HCT116 (cell line): ENCODE results near the gene MFN1. TPM values are rescaled to one million over a fixed set of nuclear protein-coding genes. Genes with fewer than 3 reads are reported as not detected.

ENCODE experiments used
- ATAC-seq: fragments of 200-7000 bp; cut with Tn5 transposase; 2 replicates; pipeline ENCODE4 v1.9.1; 2020; ENCODE audit warnings: mild to moderate bottlenecking, moderate library complexity
- BruUV-seq: library from RNA; stranded (reverse); fragments of 400-500 nt; replicated peaks from 2 replicates; lab custom pipeline; 2021; lab: Mats Ljungman, UMichigan
- CTCF ChIA-PET: fragments of 300-600 bp; sonication (Branson Sonifier 250); formaldehyde crosslinking; loops from one replicate; lab custom pipeline; 2021; ENCODE audit warnings: antibody characterized with exemption; lab: Charles Lee
- POLR2A ChIA-PET: fragments of 300-600, 350-600 bp; sonication (Branson Sonifier 250); formaldehyde crosslinking; loops from one replicate; lab custom pipeline; 2021; ENCODE audit warnings: antibody characterized with exemption; lab: Charles Lee
- RAD21 ChIA-PET, 2 experiments: fragments of 300-600 bp; sonication (Branson Sonifier 250); formaldehyde crosslinking; loops; one replicate each; lab custom pipeline; 2023; ENCODE audit warnings: low total read pairs in 2 of 2; ENCODE audit not compliant: uncharacterized antibody in 2 of 2, unreplicated experiment in 2 of 2, low non-redundant PET in 1 of 2; lab: Charles Lee
- DNase-seq: peaks from one replicate; pipeline ENCODE4 v3.0.0-alpha.2; 2010; ENCODE audit warnings: low read depth, low spot score
- H2AFZ ChIP-seq: fragments of 200-600 bp; shearing (Covaris generic), sonication (generic); 2 replicates; pipeline ENCODE4 v1.6.1; 2017; ENCODE audit warnings: low read depth, mixed run types, mixed read lengths, antibody characterized with exemption, low read length; ENCODE audit not compliant: poor library complexity, severe bottlenecking
- H3K27ac ChIP-seq: 2 replicates; pipeline ENCODE4 v1.5.1; 2012; ENCODE audit warnings: low read depth, low read length
- H3K27me3 ChIP-seq: fragments of 200-600 bp; sonication (generic); 2 replicates; pipeline ENCODE4 v1.6.1; 2016; ENCODE audit warnings: mixed run types, low read length, mixed read lengths; ENCODE audit not compliant: insufficient read depth
- H3K36me3 ChIP-seq, 2 experiments: fragments of 200-500 bp in 1 of 2; fragments of 200-600 bp in 1 of 2; sonication (Bioruptor generic) in 1 of 2; sonication (generic) in 1 of 2; 2 replicates each; pipeline versions ENCODE4 v1.5.1 to v1.6.1; 2014 to 2016; ENCODE audit warnings: low read length in 2 of 2, inconsistent platforms in 1 of 2, mixed read lengths in 1 of 2, mixed run types in 1 of 2; ENCODE audit not compliant: insufficient read depth in 2 of 2, control insufficient read depth in 1 of 2
- H3K4me1 ChIP-seq, 2 experiments: fragments of 200-600 bp in 1 of 2; sonication (generic) in 1 of 2; 2 replicates each; pipeline versions ENCODE4 v1.5.1 to v1.6.1; 2012 to 2017; ENCODE audit warnings: low read length in 2 of 2, inconsistent platforms in 1 of 2, mild to moderate bottlenecking in 1 of 2, mixed read lengths in 1 of 2, mixed run types in 1 of 2, moderate library complexity in 1 of 2; ENCODE audit not compliant: insufficient read depth in 2 of 2, control insufficient read depth in 1 of 2
- H3K4me2 ChIP-seq: fragments of 200-600 bp; sonication (generic); 2 replicates; pipeline ENCODE4 v1.6.1; 2017; ENCODE audit warnings: mixed run types, low read length, mixed read lengths
- H3K4me3 ChIP-seq, 2 experiments: fragments of 200-600 bp in 1 of 2; sonication (generic) in 1 of 2; replicated peaks in 1 of 2; 2 replicates each; pipeline ENCODE4 v1.5.1; 2011 to 2016; ENCODE audit warnings: low read length in 2 of 2, control low read depth in 1 of 2, low read depth in 1 of 2, mild to moderate bottlenecking in 1 of 2, mixed read lengths in 1 of 2, mixed run types in 1 of 2
- H3K79me2 ChIP-seq: fragments of 200-600 bp; sonication (generic); 2 replicates; pipeline ENCODE4 v1.6.1; 2017; ENCODE audit warnings: mild to moderate bottlenecking, mixed run types, low read length, moderate library complexity, mixed read lengths; ENCODE audit not compliant: insufficient read depth
- H3K9ac ChIP-seq: fragments of 200-600 bp; sonication (generic); 2 replicates; pipeline ENCODE4 v1.6.1; 2016; ENCODE audit warnings: low read length, mixed read lengths
- H3K9me2 ChIP-seq: fragments of 200-600 bp; sonication (generic), shearing (Covaris generic); 2 replicates; pipeline ENCODE4 v1.6.1; 2017; ENCODE audit warnings: mixed run types, mild to moderate bottlenecking, moderate library complexity; ENCODE audit not compliant: insufficient read depth
- H3K9me3 ChIP-seq, 2 experiments: fragments of 200-500 bp in 1 of 2; fragments of 200-600 bp in 1 of 2; sonication (Bioruptor generic) in 1 of 2; sonication (generic) in 1 of 2; 2 replicates each; pipeline ENCODE4 v1.6.1; 2014 to 2017; ENCODE audit warnings: low read length in 2 of 2, mixed read lengths in 2 of 2, inconsistent platforms in 1 of 2, low read depth in 1 of 2, mild to moderate bottlenecking in 1 of 2, mixed run types in 1 of 2, moderate library complexity in 1 of 2; ENCODE audit not compliant: control insufficient read depth in 1 of 2, insufficient read depth in 1 of 2
- H4K20me1 ChIP-seq: fragments of 200-600 bp; sonication (generic), shearing (Covaris generic); 2 replicates; pipeline ENCODE4 v1.6.1; 2017; ENCODE audit warnings: mixed run types, mild to moderate bottlenecking, moderate library complexity; ENCODE audit not compliant: insufficient read depth
- CBX3 ChIP-seq: IDR thresholded peaks from 2 replicates; pipeline ENCODE4 v1.6.1; 2012; ENCODE audit warnings: low read depth
- EZH2phosphoT487 ChIP-seq: fragments of 200-600 bp; IDR thresholded peaks from 2 replicates; pipeline ENCODE4 v1.6.1; 2018; ENCODE audit warnings: antibody characterized with exemption, borderline replicate concordance
- RAD21 ChIP-seq: IDR thresholded peaks from 2 replicates; pipeline ENCODE4 v1.6.1; 2012; ENCODE audit warnings: low read depth, mild to moderate bottlenecking
- SIN3A ChIP-seq: IDR thresholded peaks from 2 replicates; pipeline ENCODE4 v1.6.1; 2012; ENCODE audit warnings: low read depth
- SP1 ChIP-seq: IDR thresholded peaks from 2 replicates; pipeline ENCODE4 v1.6.1; 2012; ENCODE audit warnings: low read depth
- SRF ChIP-seq: IDR thresholded peaks from 2 replicates; pipeline ENCODE4 v1.6.1; 2012; ENCODE audit warnings: low read depth
- TCF7L2 ChIP-seq: IDR thresholded peaks from 2 replicates; pipeline ENCODE4 v1.7.0; 2011; ENCODE audit warnings: borderline replicate concordance, inconsistent platforms; ENCODE audit not compliant: insufficient read depth, insufficient read length; ENCODE audit errors: extremely low read depth
- YY1 ChIP-seq: IDR thresholded peaks from 2 replicates; pipeline ENCODE4 v1.6.1; 2011; ENCODE audit warnings: low read length, low read depth, moderate library complexity, mild to moderate bottlenecking; ENCODE audit not compliant: insufficient replicate concordance; ENCODE audit errors: extremely low read depth
- intact Hi-C: fragments of 100-400 bp; cut with micrococcal nuclease; formaldehyde crosslinking; loops from 2 replicates; pipeline ENCODE4 v1.10.0; 2022
- total RNA-seq: library from RNA; stranded (reverse); gene quantifications from one replicate; pipeline ENCODE4 v1.2.1, GENCODE V29; 2021; ENCODE audit not compliant: unreplicated experiment
- TF ChIP-seq, protein P1 (sequence below): IDR thresholded peaks from 2 replicates; pipeline ENCODE4 v1.6.1; 2012; ENCODE audit warnings: low read depth

MFN1 gene
- total RNA-seq, 1 experiment from 2014 or later, result 54.6 TPM

DNA sequence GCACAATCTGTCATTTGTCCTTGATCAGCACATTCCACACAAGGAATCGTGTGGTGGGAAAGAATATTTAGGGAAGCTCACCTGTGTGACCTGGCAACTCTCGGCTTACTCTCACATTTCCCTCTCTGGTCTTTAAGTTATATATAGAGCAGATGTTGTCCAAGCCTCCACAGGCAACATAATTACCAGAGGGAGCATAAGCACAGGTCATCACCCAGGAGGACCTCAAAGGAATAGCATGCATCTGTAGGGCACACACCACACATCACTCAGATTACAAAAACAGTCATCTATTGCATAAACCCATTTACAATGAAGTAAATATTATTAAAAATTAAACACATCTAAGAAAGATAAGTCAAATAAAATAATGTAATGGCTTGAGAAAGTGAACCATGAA is 67.3 kb downstream of the MFN1 start (continued):
- TF ChIP-seq, protein P1, sequence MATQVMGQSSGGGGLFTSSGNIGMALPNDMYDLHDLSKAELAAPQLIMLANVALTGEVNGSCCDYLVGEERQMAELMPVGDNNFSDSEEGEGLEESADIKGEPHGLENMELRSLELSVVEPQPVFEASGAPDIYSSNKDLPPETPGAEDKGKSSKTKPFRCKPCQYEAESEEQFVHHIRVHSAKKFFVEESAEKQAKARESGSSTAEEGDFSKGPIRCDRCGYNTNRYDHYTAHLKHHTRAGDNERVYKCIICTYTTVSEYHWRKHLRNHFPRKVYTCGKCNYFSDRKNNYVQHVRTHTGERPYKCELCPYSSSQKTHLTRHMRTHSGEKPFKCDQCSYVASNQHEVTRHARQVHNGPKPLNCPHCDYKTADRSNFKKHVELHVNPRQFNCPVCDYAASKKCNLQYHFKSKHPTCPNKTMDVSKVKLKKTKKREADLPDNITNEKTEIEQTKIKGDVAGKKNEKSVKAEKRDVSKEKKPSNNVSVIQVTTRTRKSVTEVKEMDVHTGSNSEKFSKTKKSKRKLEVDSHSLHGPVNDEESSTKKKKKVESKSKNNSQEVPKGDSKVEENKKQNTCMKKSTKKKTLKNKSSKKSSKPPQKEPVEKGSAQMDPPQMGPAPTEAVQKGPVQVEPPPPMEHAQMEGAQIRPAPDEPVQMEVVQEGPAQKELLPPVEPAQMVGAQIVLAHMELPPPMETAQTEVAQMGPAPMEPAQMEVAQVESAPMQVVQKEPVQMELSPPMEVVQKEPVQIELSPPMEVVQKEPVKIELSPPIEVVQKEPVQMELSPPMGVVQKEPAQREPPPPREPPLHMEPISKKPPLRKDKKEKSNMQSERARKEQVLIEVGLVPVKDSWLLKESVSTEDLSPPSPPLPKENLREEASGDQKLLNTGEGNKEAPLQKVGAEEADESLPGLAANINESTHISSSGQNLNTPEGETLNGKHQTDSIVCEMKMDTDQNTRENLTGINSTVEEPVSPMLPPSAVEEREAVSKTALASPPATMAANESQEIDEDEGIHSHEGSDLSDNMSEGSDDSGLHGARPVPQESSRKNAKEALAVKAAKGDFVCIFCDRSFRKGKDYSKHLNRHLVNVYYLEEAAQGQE, result no peak
- TF ChIP-seq CBX3 (no peak), SIN3A (no peak), SP1 (no peak), RAD21 (no peak), SRF (no peak), EZH2phosphoT487 (no peak)

DNA sequence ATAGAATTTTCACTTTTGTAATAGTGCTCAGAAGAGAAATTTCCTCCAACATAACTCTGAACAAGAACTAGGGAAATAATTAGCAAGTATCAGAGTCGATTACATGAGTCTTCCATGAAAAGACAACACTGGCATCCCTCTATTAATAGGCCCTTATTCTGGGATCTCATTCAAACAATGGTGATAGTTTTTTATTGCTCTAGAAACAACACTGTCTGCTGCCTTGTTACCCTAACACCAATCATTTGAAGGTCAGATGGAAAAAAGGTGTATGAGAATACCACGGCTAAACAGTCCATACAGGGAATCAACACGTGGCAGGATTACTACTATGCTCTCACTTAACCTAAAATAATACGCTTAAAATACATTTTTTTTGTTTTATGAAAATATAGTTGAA is 67.9 kb downstream of the MFN1 start:
- intact Hi-C loops, result no loop called here
- H3K79me2 ChIP-seq, result no peaks in the 10 kb centered on the region
- no peak overlapping the region for H3K27ac ChIP-seq
- ATAC-seq (no peak), DNase-seq (no peak)
- H3K9me3 ChIP-seq, result no peaks in the 10 kb centered on the region
- no peak overlapping the region for H2AFZ ChIP-seq
- RAD21 ChIA-PET, result no interaction called here
- no peak overlapping the region for H3K4me2 ChIP-seq
- POLR2A ChIA-PET, result no interaction called here
- no peaks in the 10 kb centered on the region for H3K4me1 ChIP-seq
- no peak overlapping the region for H3K4me3 ChIP-seq
- no TSS peak for BruUV-seq
- H4K20me1 ChIP-seq, result no peaks in the 10 kb centered on the region
- no peak overlapping the region for H3K9ac ChIP-seq
- TF ChIP-seq YY1 (no peak), TCF7L2 (no peak)
- no peaks in the 10 kb centered on the region; the same call in 1 of the 2 replicates for H3K9me2 ChIP-seq
- no peaks in the 10 kb centered on the region; a peak in 1 of 4 replicates for H3K36me3 ChIP-seq
- H3K27me3 ChIP-seq, result no peaks in the 10 kb centered on the region
- CTCF ChIA-PET, result no interaction called here
